HG03565 (cell line): ENCODE results near the gene ZBTB20.
"Not testable (repeated sequence)": the region's sequence is repeated elsewhere in the genome, so short reads cannot be mapped to it uniquely, and the experiment has no call there.

Experiments used
- ATAC-seq: cut with Tn5 transposase; IDR thresholded peaks from one replicate; pipeline ENCODE4 v1.9.1; 2021; ENCODE audit warnings: mild to moderate bottlenecking, moderate library complexity; ENCODE audit not compliant: unreplicated experiment

The ZBTB20 gene

DNA sequence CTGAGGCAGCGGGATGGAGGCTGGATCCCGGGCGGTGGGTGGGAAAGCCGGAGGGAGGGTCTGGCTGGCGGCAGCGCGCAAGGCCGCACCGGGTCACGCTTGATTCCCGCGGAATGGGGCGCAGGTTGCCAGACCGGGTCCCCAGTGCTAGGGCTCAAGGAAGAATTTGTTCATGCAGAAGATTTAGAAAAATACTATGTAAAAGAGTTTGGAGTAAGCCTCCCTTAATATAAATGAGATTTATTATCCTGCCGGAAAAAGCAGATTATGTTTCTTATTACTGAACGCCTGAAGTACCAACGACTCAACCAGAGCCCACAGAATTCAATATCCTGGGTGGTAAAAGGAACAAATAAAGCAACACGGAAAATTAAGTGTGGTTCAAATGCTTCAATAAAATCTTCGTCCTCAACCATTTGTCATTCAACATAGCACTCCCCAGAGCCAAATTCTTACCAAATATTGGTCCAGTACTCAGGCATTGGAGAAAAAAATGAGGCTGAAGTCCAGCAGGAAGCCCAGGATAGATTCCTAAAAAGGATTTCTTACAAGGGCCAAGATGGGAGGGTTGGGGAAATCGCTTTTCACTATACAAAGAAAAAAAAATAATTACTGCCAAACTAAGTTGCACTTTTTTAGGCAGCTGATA, 1.2 kb upstream of the ZBTB20 start:
- ATAC-seq: no peak

DNA sequence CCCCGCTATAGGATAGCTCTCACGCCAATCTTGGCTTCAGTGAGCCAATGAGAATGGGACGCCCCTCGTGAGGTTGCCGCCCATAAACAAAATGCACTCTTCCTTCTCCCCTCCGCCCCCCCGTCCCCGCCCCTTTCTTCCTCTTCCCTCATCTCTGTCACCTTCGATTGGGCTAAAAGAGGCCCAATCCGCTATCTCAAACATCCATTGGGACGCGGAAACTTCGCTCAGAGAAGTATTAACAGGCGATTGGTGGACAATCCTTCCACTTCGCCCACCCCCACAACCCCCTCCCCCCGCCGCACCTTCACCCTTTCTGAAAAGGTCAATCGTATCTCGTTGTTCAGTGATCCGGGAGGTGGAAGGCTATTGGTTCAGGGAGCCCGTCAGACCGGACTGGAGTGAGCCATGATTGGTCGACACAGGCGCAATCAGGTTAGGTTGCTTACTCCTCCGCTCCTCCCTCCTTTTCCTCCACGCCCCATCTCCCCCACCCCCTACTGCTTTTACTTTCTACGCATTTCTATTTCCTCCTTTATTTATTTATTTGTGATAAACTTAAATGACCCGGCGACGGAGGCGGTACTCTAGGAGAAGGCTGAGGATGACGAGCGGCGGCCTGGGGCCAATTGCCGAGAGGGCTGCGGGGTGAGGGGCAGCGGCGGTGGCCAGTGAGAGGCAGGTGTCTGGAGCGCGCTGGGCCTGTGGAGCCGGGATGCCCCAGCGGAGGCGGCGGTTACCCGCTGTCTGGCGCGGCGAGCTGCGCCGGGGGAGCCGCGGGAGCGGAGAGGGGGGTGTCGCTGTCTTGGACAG, 447 bp upstream of the ZBTB20 start:
- peak; percentile 71 for ATAC-seq

DNA sequence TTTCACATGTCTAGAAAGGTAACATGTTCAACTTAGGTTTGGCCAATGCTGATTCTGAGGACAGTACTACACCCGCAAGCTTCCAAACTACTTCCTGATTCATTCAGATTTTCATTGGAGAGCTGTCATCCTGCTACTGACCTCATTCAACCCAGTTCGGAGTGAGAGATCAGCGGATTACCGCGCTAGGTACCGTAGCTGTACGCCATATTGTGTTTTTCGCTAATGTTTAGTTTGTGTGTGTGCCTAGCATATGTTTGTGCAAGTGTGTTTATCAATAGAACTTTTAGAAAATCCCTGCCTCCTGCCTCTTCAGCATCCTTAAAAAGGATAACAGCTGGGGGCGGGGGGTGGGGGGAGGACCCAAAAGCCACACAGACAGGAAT, 1.1 kb downstream of the ZBTB20 start:
- peak; percentile 12 for ATAC-seq

DNA sequence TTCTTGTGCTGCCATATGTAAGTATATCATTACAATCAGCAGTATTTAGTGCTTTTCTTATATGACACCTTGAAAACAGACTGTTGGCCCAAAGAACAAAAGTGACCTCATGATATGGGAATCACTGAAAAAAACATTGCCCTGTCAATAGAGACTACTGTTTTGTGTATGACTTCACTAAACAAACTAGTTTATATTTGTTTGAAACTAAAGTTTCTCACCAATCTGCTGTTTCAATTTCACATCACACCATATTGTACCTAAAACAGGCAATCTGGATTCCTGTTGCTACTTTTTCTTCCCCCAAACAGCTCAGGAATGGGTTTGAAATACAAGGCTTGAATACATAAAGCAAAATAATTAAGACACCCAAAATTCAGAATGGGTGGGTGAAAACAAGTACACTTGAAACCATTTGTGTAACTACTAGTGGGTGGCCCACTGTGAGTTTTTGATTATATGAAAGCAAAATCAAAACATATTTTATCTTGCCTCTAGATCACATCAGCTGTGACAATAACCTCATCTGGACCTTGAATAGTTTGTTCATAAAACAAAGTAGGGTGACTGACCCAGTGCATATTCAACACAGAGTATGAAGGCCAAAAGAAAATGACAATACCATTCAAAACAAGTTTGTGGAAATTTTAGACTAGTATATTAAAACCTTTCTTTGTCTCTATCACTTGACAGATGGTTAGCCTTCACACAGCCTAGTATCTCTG, 5.9 kb downstream of the ZBTB20 start:
- ATAC-seq: peak; percentile 28

DNA sequence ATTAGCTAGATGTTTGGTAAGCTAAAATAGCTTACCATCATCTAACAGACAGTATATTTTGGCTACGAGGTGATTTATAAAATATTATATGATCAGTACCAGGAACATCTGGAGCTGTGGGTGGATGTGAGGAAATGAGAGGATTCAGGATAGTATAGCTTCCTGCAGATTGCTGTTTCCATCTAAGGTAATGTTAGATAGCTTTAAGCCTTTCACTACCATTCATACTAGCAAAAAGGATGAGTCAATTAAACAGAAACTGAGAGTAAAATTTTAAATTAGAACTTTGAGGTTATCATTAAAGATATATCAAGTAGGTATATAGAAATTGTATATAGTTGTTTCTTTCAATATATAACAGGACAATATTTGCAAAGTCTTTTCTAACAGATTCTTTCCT, 8.0 kb downstream of the ZBTB20 start:
- no peak for ATAC-seq

DNA sequence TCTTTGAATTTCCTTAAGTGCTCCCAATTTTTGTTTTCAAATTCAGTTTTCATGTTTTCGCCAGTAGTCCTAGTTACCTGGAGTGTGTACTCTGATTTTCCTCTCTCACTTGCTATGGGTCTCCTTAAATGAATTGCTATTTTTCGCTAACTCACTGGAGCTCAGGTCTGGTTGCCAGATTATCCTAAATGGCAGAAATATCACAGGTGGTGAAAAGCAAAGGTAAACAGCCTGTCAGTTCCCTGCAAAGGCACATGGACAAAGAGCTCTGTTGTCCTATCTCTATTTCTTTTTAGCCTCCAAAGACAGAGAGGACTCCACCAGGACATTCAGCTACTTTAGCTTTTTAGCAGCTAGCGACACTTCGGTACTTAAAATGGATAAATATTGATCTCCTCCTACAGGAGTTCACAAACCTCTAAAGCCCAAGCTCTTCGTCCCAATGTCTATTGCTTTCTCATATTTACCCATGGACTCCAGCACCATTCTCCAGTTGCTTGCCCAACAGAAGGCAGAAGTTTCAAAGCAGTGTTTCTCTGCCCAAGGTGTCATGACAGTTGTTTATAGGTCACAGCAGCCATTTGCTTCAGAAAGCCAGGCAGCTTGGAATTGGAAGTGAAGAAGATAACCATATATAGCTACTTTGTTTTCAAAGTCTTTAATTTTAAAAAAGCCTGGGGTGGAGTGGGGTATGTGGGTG, 12.3 kb downstream of the ZBTB20 start:
- no peak for ATAC-seq

DNA sequence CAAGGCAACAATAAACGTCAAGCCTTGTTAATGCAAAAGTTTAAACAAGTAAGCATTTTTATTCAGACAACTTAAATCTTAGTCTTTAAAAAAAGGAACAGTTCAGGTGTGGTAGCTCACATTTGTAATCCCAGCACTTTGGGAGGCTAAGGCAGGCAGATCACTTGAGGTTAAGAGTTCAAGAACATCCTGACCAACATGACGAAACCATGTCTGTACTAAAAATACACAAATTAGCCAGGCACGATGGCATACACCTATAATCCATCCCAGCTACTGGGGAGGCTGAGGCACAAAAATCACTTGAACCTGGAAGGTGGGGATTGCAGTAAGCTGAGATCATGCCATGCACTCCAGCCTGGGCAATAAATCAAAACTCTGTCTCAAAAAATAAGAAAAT, 19.9 kb downstream of the ZBTB20 start:
- no peak for ATAC-seq

DNA sequence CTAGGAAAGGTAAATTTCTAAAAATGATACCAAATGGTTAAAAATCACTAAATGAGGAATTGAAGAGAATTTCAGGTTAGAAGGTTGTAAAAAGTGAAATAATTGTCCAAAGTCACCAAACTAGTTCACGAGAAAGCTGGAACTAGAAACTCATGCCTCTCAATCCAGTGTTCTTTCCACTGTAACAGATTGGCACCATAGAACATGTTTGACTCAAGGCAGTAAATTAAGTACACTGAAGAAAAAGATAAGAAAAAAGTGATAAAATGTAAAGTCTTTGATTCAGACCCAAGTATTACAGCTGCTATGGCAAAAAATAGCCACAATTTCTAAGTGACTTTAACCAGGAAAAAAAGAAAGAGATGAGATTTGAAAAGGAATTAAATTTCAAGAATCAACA, 26.5 kb downstream of the ZBTB20 start:
- no peak for ATAC-seq

DNA sequence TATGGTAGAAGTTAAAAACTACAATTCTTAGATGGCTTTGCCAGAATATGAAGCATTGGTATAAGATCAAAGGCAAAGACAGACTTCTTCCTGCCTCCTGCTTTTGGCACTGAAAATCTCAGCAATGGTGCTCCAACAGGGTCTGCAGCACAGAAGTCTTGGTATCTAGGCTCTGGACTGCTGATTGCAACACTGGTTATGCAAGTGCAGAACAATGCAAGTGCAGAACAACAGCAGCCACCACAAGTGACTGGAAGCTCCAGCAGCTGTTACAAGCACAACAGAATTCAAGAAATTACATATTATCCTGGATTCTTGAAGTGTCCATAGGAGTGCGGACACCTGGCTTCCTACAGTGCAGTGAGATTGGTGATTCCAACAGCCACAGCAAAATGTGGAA, 33.7 kb downstream of the ZBTB20 start:
- ATAC-seq: no peak

DNA sequence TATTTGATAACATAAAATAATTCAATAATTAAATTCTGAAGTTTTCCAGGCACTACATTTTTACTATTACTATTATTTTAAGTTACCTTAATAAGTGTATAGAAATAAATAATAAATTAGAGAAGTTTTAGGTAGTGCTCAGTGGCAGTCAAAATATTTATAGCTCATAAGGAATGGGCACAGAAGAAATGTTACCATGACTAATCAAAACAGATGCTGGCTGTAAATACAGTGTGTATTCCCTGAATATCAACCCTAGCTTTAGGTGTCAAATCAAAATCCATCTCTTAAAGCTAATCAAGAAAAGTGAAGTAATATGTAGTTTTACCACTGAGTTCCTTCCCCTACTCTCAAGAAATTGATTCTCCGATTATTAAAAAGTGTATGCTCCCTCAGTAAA, 35.5 kb downstream of the ZBTB20 start:
- no peak for ATAC-seq

DNA sequence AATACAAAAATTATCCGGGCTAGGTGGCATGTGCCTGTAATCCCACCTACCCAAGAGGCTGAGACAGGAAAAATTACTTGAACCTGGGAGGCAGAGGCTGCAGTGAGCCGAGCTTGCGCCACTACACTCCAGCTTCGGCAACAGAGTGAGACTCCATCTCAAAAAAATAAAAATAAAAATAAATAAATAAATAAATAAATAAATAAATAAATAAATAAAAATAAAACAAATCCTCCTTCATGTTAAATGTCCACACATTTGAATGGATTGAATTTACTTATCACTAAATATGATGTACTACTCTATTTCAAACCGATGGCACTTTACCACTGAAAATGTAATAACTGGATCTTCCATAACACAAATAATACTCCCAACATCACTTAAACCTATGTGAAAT, 36.3 kb downstream of the ZBTB20 start:
- no peak for ATAC-seq

DNA sequence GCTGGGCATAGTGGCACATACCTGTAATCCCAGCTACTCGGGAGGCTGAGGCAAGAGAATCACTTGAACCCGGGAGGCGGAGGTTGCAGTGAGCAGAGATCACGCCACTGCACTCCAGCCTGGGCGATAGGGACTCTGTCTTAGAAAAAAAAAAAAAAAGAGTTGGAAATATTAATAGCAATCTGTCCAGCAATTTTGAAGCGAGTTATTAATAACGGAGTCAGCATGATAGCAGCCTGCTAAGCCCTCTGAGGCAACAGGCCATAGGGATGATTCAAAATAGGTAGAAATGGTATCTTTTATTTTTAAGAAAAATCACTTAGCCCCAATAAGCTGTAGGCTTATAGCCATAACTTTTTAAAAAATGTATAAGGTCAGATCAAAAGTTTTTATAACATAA, 37.0 kb downstream of the ZBTB20 start:
- ATAC-seq: not testable (repeated sequence)

DNA sequence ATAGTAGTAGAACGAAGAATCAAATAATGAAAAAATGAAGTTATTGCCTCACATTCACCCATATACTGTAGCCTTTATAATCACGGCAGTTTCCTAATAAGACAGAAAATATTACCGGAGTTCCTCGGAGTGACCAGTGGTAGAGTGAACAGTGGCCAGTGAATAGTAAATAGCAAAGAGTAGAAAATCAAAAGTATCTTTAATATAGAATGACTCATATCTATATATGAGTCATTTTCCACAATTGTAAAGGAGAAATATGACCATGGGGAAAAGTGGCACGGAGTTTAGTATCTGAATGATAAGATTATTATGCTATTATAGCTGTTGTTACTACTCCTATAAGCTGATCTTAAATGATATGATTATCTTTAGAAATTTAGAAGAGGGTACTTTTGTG, 38.5 kb downstream of the ZBTB20 start:
- ATAC-seq: no peak

DNA sequence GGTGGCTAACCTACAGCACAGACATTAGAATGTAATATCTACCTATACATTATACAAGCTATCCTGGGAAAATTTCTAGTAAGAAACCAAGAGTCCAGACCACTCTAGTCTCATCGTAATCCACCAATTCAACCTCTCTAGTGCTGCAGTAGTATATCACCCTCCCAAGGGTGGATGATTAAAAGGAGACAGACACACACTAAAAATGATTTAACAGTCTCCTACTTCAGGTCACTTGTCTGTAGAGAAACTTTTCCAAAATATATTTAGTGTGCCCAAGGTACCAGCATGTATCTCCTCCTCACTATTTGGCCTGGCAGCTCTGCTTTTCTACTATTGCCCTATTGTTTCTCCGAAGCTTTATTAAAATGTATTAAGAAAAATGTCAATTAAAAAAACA, 45.0 kb downstream of the ZBTB20 start:
- no peak for ATAC-seq

DNA sequence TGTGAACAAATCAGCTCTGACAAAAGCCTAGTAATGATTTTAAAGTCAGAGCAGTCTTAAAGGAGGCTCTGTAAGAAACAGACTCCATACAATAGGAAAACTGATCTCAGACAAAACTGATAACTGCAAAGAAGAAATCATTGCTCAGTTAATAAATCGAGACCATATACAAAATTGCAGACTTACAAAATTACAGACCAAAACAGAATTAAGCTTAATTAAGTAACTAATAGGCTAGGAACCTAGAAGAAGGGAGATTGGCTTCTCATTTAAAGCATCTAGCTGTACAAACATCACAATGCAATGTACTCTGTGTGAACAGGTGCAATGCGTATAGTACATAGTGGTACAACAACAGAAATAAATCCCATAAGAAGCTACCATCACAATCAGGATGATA, 46.3 kb downstream of the ZBTB20 start:
- no peak for ATAC-seq

DNA sequence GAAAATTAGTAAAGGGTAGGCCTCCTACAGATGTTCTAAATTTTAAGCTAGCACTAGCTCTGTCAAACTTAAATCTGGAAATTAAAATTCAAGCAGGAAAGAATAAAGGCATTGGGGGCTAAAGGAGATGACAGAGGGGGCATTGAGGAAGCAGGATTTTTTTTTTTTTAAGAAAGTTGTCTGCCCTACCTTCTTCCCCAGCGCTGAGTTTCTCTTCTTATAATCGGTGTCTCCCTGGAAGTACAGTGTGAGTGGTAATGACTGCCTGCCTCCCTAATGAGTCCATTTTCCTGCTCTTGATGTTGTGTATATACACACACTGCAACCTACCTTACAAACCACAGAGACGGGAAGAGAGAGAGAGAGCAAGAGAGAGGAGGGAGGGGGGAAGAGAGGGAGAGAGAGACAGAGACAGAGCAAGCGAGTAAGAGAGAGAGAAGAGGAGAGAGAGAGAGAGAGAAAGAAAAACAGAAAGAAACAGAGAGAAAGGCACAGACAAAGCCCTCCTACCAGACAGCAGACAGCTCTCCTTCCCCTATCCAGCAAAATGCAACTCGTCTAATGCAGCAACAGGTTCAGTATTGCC, 47.0 kb downstream of the ZBTB20 start:
- ATAC-seq: no peak

DNA sequence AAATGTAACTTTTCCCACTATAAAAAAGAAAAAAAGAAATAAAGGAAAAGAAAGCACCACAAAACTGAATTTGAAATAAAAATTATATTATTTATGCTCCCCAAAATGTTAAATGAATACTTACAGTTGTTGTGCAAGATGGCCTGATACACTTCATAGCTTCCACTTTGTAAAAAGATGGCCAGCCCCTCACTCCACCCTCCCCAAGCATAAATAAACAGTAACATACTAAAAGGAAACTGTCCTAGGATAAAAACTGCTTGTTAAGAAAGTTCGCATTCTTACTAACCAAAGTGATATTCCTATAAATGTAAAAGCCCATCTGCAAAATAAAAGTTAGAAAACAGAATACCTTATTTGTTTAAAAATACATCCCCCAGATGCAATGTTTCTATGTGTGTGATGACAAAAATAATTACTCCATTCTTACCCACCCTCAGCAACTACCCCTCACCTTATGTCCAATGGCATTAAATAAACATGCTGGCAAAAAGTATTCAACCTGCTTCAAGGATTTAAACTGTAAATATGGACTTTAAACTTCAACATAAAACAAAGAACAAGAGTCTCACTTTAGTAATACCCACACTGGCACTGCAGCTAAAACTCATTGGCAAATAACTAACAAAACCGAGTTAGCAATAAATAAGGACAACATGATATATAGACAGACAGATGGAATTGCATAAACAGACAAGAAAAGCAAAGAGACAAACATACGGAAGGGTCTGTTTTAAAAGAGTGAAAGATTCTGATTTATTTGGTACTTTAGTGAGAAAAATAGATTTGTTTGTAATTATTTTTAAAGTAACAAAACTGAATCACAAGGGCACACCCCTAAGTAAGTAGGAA, 47.7 kb downstream of the ZBTB20 start:
- ATAC-seq: no peak

DNA sequence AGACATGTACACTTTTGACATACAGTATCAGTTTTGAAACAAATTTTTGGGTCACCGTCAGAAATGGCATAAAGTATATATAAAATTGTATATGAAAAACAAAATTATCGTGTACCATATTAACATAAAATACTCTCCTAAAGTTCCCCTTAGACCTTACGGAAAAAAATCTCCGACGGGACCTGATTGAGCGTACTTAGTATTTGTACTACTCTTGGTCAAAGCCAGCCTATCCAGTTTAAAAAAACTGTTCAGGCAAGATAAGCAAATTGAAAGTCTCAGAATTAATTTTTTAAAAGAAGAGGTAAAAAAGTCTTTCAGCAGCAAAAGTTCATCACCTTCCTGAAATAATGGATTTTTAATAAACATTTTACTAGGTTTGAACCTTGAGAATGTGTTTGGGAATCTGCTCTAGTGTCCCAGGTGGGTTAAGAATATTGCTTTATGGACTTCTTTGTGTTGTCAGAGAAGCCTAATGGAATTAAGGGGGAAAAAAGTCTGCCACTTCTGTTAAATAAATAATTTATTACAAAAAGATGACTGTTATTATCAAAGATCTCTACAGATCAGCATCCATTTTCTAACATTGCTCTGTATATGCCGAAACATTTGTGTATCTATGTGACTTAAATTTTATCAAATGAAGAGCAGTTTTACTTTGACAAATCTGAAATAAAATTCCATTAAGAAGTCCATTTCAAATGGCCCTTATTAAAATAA, 48.6 kb downstream of the ZBTB20 start:
- no peak for ATAC-seq

DNA sequence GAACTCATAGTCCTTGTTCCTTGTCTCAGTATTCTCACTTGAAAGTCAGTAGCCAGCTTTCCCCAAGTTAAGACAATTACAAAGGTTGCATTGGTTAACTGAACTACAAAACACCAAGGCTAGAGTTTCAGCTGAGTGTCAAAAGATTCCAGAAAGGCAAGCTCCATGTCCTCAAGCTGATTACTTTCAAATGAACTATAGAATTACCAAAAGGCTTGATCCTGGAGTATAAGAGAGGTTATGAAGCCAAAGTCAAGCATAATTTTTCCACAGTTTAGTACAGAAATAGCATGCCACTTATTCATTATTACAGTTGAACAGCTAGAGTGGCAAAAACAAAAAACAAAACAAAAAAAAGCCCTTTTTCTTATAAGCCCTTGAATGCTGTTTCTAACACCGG, 51.9 kb downstream of the ZBTB20 start:
- ATAC-seq: no peak
